NCI-H345 treated with DMSO at 0.1 percent for 48 hours (cell line): Measurements from ENCODE around the gene RPS6KA1.
"Not testable (repeated sequence)": the region's sequence is repeated elsewhere in the genome, so short reads cannot be mapped to it uniquely, and the experiment has no call there.

ENCODE experiments used
- DNase-seq: peaks from one replicate; lab custom pipeline; 2025; ENCODE audit not compliant: unreplicated experiment; lab: John Stamatoyannopoulos, UW

RPS6KA1 gene

DNA sequence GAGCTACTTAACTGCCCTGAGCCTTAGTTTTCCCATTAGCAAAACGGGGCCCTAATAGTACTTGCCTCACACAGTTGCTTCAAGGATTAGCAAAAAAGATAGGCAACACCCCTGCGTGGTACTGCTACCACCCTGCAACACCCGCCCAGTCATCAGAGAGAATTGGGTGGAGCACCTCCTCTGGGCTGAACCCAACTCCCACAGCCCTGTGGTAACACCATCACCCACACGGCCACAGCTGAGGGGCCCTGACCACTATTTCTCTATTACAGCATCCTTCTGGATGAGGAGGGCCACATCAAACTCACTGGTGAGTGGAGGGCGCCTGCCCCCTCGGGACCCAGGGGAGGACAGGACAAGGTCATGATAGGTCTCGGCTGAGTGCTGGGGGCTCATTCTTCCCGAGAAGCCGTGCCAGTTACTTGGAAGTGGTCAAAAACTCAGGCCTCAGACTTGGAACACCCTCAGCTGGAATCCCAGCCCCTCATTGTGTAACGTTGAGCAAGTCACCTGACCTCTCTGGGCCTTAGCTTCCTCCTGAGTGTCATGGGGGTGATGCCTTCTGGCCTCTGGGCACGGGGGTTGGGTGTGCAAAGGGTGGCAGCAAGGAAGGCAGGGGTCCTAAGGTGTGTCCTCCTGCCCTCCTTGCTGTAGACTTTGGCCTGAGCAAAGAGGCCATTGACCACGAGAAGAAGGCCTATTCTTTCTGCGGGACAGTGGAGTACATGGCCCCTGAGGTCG lies 24.6 kb downstream of the RPS6KA1 start:
- DNase-seq: no peak

DNA sequence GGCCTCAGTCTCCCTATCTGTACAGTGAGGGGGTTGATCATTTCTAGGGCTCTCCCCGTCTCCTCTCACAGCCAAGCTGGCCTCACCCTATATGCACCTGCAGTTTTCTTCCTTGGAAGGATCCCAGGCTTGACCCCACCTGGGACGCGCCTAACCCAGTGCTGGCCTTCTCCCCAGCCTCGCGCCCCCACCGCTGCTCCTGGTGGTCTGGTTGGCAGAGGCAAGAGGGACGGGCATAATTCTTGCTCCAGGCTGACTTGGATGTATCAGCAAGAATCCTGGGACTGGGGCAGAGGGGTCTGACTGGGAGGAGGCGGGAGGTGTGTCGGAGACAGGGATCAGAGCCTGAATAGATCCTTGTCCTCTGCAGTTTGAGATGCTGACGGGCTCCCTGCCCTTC lies 25.2 kb downstream of the RPS6KA1 start:
- DNase-seq: no peak

DNA sequence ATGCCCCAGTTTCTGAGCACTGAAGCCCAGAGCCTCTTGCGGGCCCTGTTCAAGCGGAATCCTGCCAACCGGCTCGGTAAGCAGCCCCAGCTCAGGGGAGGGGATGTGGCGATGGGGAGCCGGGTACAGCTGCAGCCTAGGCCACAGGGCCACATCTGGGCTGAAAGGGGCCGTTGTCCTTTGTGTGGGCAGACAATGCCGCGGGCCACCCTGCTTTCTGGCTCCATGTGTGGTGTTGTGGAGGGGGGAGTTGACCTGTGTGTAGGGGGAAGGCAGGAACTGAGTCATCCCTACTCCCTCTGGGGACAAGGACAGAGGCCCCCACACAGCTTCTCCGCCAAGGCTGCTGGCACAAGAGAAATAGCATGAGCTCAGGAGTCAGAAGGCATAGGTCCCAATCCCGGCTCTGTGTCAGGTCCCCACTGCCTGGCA lies 26.0 kb downstream of the RPS6KA1 start:
- no peak for DNase-seq

DNA sequence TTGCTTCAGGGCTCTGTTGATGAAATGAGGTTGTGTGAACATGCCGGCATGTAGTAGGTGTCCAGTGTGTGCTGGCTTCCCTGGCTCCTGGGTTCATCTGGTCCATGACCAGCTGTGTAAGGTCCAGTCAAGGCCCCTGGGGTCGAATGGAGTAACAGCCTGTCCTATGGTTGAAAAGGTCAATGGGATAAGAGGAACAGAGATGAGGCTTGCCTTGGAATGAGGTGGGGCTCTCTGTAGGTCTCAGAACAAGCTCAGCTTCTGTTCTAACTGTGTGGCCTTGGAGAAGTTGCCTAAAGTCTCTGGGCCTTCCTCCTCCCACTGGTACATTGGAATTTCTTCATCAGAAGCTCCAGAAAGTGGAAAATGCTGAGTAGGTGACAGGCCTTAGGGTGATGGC lies 26.6 kb downstream of the RPS6KA1 start:
- no peak for DNase-seq

DNA sequence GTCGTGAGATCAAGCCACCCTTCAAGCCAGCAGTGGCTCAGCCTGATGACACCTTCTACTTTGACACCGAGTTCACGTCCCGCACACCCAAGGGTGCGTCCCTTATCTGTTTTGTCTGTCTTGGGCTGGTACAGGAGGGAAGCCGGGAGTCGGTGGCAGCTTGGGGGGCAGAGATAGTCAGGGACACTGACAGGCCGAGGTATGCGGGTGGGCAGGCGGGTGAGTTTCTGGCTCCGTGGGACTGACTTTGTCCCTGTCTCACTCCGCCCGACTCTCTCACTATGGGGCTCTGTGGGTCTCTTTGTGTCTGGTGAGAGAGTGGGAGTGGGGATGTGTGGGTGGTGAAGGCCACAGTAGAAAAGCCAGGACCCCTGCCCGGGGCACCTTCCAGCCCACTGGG lies 27.4 kb downstream of the RPS6KA1 start:
- DNase-seq: no peak

DNA sequence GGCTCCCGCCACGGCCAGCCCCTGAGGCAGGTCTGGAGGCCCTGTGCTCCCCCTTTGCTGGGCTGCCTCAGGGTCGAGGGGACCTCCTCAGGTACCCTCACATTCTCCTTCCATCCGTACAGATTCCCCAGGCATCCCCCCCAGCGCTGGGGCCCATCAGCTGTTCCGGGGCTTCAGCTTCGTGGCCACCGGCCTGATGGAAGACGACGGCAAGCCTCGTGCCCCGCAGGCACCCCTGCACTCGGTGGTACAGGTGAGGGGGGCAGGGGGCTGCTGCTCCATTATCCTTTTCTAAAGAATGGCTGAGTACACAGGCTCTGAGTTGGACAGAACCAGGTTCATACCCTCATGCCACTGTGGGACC lies 29.1 kb downstream of the RPS6KA1 start:
- DNase-seq: no peak

DNA sequence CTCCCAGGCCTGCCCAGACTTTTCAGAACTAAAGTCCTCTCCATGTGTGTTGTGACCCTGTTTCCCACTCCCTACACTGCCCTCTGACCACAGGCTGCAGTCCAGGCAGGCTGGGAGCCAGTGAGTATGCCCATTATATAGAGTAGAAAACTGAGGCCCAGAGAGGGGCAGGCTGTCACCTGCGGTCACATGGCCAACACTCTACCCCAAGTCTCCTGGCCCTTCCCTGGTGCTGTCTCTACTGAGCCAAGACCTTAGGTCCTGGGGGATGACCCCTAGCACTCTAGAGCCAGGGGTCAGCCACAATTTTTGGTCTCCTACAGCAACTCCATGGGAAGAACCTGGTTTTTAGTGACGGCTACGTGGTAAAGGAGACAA lies 30.8 kb downstream of the RPS6KA1 start:
- DNase-seq: no peak

DNA sequence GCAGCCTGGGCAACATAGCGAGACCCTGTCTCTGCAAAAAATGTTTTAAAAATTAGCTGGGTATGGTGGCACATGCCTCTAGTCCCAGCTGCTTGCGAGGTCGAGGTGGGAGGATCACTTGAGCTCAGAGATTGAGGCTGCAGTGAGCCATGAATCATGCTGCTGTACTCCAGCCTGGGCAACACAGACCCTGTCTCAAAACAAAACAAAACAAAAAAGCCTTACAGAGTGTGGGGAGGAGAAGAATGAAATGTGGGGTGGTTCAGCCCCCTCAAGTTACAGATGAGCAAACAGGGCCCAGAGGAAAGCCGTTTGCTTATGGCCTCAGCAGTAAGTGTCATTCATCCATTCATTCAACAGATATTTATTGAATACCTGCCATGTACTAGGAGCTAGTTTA lies 40.7 kb downstream of the RPS6KA1 start:
- no peak for DNase-seq

DNA sequence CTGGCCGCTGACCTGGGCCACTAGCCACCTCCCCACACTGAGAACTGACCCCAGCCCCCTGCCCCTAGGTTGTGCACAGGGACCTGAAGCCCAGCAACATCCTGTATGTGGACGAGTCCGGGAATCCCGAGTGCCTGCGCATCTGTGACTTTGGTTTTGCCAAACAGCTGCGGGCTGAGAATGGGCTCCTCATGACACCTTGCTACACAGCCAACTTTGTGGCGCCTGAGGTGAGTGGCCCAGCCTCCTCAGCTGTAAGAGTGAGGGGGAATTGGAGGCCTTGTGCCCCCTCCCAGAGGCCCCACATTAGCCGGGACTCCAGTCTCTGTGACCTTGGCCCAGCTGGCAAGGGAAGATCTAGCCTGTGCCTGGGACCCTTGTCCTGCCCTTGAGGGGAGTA lies 41.8 kb downstream of the RPS6KA1 start:
- DNase-seq: no peak

DNA sequence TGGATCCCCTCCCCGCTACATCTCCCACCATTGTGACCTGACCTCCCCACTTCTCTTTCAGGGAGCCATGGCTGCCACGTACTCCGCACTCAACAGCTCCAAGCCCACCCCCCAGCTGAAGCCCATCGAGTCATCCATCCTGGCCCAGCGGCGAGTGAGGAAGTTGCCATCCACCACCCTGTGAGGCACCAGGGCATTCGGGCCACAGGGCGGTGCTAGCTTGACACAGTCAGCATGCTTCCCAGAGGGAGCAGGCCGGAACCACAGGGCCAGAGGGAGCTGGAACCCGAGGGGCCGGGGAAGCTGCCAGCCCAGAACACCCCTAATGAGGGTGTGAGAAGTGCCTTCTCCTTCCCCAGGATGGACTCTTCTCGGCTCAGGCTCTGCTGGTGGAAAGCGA lies 44.5 kb downstream of the RPS6KA1 start:
- DNase-seq: no peak

DNA sequence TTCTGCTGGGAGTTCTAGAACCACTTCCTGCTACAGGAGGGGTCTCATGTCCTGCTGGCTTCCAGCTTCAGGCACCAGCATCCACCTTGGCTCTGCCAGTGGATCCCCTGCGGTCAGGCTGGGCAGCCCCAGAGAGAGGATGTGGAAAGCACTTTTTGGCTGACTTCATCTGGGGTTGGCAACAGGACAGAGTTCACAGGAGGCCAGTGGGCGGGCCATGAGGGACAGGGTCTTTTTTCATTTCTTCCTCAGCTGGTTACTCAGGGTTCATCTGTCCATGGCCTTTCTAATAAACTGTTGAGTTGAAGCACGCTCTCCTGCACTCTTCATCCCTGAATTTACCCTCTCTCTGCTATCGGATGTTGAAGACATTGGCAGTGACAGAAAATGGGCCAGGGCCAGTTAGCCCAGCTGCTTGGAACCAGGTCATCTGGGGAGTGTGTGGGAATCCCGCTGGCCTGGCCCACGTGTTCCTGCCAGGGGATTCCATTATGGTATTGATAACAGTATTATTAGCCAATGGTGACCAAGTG lies 45.2 kb downstream of the RPS6KA1 start:
- no peak for DNase-seq

DNA sequence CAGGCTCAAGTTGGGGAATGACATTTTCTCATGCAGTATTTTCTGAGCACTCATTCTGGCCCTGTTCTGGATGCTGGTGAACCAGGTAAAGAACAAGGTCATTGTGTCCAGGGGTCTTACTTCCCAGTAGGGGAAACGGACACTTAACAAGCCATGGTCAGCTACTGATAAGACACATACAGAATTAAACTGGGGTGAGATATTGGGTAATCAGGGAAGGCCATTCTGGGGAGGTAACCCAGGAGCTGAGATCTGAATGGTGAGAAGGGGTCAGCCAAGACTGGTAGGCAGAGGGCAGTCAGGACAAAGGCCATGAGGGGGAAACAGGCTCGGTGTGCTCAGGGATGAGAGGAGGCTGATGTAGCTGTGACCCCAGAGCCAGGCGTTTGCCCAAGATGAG lies 45.8 kb downstream of the RPS6KA1 start:
- DNase-seq: no peak

DNA sequence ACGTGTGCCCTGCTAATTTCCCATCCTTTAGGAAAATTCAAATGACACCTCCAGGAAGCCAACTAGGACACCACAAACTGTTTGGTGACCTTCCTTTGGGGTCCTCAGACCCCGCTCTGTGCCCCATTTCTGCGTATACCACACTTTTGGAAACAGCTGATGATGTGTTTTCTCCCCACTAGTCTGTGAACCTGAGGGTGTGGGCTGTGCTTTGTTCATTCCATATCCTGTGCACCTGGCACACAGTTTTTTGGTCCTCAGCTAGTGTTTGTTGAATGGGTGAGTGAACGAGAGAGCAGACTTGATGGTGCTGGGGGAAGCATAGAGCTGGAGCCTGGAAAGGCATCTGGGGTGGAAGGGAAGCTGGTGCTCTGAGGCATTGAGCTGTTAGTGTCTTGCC lies 48.6 kb downstream of the RPS6KA1 start:
- DNase-seq: no peak

DNA sequence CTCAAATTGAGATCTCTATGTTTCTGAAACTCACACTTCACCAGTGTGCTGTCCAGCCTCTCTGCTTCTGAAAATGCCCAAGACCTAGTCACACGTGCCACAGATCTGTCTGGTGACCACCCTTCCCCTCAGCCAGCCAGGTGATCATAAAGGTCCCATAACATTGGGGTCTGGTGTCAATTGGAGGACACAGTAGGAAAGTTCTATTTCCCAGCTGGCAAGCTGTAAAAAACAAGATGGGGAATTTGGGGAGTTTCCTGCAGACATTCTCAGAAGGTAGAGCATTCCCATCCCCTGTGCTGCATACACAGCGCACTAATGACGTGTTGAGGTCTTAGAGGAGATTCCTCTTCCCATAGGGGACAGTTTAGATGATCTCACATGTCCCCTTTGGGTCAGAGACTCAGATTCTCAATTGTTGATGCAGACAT lies 50.1 kb downstream of the RPS6KA1 start:
- no peak for DNase-seq

DNA sequence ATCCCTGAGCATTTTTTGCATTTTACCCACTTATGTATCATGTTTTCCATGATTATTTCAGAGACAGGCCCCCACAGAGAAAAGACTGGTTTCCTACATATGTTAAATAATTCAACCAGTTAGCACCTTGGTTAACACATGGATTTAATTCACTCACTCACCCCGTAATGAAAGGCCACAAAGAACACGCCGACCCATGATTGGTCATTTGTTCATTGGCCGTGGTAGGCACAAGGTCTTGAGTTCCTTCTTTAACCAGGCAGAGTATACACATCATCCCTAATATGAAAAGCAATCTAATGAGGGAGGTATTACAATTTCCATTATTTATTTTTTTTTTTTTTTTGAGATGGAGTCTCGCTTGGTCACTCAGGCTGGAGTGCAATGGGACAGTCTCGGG lies 50.6 kb downstream of the RPS6KA1 start:
- DNase-seq: no peak

DNA sequence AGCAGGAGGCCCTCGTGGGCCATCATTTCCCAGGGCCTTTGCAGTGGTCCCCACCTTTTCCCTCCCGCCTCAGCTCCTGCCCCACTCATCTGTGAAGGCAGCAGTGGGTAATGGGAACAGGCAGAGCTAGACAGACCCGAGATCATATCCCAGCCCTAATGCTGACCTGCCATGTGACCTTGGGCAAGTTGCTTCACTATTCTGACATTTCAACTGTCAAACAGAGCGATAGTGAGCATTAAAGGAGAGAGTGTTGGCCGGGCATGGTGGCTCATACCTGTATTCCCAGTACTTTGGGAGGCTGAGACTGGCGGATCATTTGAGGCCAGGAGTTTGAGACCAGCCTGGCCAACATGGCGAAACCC lies 51.7 kb downstream of the RPS6KA1 start:
- no peak for DNase-seq

DNA sequence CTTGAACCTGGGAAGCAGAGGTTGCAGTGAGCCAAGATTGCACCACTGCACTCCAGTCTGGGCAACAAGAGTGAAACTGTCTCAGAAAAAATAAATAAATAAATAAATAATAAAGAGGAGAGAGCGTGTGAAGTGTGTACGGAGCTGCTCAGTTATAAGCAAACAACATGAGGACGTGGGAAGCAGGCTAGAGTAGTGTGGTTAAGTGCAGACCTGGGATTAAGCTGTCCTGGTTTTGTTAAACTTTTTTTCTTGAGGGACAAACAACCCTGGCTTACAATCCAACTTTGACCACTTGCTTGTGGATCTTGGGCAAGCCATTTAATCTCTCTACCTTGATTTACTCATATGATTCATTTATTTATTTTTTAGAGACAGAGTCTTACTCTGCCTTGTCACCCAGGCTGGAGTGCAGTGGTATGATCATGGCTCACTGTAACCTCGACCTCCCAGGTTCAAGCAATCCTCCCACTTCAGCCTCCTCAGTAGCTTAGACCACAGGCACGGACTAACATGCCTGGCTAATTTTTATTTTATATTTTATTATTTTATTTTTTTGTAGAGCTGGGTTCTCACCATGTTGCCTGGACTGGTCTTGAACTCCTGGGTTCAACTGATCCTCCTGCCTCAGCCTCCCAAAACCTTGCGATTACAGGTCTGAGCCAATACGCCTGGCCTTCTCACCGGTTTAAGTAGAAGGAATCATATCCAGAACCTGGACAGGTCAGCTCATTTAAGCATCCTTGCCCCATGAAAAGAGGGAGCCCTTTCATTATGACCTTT lies 52.7 kb downstream of the RPS6KA1 start:
- DNase-seq: no peak

DNA sequence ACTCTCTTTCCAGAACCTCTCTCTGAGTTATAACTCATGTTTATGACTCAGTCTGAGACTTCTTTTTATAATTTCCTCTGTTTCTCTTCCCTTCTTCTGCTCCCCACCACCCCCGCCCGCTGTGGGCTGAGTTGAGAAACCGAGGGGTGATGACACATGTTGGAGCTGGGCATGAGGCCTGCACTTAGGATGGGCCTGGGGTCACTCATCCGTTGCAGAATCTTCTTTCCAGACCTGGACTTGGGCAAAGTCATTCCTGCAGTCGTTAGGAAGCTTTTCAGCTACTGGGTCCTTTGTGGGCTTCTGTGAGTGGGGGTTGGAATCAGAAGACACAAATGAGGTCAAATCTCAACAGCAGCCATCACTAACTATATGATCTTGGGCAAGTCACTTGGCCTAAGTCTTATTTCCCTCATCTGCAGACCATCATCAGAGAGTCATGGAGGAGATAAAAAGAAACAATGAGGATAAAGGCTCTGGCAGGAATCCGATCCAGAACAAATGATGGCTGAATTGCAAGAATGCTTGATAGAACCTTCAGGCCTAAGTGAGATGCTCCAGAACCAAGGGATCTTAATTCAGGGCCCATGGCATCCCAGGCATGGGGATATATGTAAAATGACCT lies 53.4 kb downstream of the RPS6KA1 start:
- DNase-seq: no peak

DNA sequence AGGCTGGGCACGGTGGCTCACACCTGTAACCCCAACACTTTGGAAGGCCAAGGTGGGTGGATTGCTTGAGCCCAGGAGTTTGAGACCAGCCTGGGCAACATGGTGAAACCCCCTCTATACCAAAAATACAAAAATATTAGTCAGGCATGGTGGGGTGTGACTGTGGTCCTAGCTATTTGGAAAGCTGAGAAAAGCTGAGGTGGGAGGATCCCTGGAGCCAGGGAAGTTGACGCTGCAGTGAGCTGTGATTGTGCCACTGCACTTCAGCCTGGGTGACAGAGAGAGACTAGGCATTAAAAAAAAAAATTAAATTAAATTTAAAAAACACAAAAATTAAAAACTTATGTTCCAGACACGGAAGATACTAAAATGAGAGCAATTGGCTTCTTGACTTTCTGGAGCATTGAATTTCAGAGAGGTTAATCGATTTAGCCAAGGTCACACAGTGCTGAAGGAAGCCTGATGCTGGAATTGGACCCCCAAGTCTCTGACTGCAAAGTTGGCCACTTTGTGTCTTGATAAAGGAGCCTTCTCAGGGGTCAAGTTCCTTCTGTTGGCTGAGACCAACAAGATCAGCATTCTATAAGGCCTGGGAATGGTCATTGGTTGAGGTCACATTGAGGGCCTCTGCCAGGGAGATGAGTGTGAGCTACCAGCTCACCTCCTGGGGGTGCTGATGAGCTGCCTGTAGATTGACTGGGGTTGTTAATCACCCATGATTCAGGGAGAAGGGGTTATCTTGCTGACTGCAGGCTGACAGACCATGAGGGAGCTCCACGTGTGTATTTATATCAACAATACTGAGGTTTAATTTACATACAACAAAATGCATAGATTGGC lies 54.3 kb downstream of the RPS6KA1 start:
- no peak for DNase-seq

DNA sequence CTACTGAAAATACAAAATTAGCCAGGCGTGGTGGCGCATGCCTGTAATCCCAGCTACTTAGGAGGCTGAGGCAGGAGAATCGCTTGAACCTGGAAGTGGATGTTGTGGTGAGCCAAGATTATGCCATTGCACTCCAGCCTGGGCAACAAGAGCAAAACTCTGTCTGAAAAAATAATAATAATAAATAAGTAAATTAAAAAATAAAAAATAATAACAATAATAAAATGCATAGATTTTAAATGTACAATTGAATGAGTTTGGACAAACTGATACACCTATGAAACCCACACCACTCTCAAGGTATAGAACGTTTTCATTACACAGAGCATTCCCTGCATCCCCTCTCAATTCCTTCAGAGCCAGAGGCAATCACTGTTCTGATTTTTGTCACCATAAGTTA lies 55.0 kb downstream of the RPS6KA1 start:
- not testable (repeated sequence) for DNase-seq

DNA sequence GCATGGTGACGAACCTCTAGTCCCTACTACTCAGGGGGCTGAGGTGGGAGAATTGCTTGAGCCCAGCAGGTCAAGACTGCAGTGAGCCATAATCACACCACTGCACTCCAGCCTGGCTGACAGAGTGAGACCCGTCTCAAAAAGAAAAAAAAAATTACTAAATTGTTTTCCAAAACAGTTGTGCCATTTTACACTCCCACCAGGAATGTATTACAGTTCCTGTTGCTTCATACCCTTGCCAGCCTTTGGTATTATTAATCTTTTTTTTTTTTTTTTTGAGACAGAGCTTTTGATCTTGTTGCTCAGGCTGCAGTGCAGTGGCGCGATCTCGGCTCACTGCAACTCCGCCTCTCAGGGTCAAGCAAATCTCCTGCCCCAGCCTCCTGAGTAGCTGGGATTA lies 55.9 kb downstream of the RPS6KA1 start:
- DNase-seq: no peak
